Measurements from ENCODE around the gene JUND.

JUND gene

DNA sequence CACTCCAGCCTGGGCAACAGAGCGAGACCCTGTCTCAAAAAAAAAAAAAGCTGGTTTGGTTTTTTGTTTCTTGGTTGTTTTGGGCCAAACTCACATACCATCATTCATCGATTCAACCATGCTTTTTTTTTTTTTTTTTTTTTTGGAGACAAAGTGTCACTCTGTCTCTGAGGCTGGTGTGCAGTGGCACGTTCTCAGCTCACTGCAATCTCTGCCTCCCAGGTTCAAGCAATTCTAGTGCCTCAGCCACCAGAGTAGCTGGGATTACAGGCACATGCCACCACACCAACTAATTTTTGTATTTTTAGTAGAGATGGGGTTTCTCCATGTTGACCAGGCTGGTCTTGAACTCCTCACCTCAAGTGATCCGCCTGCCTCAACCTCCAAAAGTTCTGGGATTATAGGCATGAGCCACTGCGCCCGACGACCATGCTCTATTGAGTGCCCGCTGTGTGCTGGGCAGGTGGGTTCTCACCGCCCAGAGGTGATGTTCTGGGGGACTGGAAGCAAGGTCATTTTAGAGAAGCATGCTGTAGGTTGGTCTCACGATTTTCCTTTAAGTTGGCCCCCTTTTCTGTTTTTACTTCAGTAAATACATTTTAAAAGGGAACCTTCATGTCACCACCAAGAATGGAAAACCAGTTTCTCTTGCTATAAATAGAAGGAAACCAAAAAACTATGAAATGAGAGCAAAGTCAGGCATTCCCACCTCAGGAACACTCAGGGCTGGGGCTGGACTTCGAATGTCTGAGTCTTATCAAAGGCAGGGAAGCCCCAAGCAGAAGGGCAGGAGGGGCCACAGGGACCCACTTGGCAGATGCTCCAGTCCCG is 8.3 kb upstream of the JUND start:
- DNase-seq = no peak

DNA sequence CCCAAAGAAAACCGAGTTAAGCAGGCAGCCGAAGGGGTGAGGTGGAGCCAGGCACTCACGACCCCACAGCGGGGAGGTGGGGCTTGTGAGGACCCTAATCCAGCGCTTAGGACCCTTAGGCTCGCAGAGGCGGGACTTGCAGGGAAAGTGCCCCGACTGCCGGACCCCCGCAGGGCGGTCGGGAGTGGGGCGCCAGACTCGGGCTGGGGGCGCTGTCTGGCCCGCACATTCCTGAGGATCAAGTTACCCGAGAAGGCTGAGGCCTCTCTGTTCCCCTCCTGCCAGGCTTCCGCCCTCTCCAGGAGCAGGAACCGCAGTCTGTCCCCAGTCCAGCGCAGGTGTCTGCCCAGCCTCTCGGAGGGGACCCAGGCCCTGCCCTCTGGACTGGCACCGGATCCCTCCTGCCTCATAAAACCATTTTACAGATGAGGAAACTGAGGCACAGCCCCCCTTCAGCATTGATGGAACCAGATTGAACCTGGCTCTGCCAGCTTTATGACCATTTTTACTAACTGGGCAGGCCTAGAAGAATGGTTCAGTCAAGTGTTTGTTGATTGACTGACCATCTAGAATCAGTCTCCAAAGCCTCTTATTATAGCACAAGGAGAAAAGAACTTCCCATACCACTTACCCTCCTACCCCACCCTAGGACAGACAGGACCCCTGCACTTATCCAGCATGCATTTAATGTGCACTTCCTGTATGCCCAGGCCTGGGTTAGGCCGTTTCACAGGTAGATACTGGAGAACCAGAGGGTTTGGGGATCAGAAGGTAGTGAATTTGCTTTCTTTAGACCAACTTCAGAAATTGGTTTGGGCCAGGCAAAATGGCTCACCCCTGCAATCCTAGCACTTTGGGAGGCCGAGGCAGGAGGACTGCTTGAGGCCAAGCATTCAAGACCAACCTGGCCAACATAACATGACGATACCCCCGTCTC is 6.7 kb upstream of the JUND start:
- no peak for DNase-seq

DNA sequence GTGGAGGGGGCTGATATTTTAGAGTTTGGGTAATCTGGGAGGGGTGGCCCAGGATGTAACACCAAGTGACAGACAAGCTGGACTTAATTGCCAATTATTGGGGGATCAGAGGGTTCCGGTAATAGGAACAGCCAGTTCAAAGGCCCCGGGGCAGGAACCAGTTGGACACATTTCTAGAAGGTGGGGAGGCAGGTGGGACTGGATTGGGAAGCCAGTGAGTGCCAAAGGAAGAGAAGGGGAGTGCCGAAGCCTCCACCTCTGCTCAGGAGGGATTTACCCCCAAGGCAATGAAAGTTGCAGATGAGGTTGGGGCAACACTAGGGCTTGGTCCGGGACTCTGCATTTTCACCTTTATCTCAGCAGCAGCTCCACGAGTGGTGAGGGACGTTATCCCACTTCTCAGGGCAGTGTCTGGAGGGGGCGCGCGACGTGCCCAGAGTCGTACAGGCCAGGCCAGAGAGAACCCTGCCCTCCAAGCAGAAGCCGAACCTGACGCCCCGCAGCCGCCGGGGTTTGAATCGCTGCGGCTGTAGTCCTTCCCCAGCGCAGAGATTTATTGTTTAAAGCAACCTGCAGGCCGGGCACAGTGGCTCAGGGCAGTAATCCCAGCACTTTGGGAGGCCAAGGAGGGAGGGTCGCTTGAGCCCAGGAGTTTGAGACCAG is 5.7 kb upstream of the JUND start:
- no peak for DNase-seq

DNA sequence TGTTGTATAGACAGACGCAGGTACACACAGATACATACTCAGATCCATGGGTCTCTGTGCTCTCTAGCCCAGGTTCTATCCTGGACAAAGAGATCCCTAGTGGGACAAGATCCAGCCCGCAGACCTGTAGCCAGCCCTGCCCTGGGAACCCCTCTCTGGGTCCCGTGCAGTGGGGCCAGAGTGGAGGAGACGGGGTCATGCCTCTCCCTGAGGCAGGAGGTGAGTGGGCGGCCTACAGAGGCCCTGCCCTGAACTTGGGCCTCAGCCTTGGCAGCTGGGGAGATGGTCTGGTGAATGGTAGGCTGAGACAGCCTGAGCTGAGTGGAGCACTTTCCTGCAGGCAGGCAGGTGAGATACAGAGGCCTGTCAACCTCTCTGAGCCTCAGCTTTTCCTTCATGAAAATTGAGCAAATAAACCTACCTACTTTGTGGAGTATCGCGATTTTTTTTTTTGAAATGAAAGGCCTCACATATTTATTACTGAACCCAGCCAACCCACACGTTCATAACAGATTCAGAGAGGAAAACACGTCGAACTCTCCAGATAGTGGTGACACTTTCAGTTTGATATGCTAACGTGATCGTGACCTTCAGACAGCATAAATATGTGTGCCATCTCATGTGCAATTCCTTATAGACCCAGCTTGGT is 3.4 kb upstream of the JUND start:
- no peak for DNase-seq

DNA sequence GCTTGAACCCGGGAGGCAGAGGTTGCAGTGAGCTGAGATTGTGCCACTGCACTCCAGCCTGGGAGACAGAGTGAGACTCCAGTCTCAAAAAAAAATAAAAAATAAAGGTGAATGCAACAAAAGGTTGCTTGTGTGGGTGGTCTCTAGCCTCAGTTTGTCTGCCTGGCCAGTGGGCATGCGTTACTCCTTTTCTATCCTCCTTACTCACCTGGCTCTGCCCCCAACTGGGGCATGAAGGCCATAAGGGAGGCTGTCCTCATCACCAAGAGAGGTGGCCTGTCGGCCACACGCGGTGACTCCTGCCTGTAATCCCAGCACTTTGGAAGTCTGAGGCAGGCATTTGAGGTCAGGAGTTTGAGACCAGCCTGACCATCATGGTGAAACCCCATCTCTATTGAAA is 1.9 kb upstream of the JUND start:
- DNase-seq = no peak

DNA sequence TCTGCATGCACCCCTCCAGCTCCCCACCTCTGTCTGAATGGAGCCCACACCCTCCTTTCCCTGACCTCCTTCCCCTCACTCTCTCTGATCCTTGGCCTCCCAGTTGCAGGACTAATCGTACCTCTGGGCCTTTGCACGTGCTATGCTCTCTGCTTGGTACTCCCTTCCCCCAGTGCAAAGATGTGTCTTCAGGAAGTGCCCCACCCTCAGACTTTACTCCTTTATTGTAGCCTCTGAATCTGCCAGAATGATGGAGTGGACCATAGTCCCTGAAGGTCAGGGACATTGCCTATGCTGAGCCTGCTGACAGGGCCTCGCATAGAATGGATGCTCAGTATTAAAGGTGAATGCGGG is 1.3 kb upstream of the JUND start:
- no peak for DNase-seq

DNA sequence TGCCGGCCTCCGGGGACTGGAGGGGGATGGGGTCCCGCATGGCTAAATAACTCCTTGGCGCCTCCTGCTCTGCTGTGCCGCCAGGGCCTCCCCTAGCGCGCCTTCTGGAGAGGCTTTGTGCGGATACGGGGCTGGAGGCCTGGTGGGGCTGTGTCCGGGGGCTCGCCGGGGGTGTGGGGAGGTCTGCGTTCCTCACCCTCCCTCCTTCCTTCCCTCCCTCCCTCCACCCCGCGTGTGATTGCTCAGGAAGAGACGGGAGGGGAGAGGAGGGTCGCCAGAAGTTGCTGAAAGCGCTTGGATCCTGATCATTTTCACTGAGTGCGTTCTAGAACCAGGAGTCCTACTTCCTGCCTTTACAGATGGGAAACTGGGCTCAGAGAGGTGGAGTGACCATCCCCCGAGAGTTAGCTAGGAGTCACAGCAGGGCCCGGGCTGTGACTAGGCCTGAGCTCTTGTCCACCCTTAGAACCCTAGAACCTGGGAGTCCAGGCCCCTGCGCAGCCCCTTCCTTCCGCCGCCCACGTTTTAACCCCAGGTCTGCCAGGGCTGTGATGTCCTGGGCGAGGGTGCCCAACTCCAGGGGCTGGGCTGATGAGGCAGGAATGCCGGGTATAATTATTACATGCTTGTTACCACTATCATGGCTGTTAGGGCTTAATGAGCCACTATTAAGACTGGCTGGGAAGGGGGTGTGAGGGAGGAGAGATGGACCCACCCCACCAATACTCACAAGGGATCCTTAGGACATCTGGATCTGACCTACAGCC is 782 bp upstream of the JUND start:
- peak; percentile 77 for DNase-seq

DNA sequence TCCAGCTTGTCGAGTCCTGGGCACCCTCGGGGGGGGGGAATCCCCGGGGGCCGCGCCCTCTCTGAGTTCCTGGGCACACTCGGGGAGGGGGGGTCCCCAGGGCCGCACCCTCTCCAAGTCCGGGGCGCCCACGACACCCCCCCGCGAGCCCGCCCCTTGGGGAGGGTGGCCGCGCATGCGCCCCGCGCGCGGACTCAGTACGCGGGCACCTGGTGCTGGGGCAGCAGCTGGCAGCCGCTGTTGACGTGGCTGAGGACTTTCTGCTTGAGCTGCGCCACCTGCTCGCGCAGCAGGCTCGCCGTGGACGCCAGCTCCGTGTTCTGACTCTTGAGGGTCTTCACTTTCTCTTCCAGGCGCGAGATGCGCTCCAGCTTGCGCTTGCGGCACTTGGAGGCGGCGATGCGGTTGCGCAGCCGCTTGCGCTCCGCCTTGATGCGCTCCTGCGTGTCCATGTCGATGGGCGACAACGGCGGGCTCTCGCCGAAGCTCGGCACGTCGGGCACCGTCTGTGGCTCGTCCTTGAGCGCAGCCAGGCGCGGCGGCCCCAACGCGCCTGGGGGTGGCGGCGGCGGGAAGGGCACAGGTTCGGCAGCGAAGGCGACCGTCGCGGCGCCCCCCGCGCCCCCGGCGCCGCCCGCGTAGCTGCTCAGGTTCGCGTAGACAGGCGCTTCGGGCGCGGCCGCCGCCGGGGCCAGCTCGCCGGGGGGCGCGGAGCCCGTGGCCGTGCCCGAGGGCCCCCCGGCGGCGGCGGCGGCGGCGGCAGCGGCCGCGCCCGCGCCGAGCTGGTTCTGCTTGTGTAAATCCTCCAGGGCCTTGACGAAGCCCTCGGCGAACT is 958 bp downstream of the JUND start:
- no peak for DNase-seq

DNA sequence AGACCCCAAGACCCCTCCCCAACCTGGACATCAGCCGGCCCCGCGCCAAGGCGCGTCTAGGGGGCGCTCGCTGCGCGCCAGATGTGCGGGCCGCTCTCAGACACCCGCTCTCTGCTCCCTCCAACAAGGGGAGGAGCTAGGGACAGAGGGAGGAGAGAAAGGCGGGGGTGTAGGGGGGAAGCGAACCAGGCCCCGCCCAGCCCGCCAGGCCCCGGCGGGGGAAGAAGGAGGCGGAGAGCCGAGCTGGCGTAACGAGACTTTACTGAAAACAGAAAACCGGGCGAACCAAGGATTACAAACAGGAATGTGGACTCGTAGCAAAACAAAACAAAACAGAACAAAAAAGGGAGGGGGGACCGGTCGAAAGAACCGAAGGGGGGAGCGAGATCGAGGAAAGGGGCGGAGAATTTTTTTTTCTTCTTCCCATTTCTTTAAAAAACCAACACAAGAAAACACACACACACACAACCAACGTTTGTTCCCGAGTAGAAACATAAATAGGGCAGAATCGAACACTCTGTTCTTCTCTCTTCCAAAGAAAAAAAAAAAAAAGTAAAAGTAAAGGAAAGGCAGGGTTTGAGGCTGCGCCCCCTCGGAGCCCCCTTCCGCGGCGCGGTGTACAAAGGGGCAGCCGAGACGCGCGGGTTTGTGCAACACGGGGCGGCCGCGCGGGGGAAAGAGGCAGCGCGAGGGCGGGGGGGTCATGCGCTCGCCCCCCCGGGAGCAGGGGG is 1.7 kb downstream of the JUND start:
- DNase-seq = peak; percentile 67

DNA sequence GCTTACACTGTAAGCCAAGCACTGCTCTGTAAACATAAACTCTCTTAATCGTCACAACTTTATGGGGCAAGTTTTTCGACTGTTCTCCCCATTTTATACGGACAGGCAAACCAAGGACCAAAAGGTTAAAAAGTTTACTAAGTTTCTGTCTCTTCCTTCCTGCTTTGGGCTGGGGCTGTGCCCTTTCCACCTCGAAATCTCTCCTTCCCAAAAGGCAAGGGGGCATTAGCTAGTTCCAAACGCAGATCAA is 2.2 kb downstream of the JUND start:
- DNase-seq = no peak

DNA sequence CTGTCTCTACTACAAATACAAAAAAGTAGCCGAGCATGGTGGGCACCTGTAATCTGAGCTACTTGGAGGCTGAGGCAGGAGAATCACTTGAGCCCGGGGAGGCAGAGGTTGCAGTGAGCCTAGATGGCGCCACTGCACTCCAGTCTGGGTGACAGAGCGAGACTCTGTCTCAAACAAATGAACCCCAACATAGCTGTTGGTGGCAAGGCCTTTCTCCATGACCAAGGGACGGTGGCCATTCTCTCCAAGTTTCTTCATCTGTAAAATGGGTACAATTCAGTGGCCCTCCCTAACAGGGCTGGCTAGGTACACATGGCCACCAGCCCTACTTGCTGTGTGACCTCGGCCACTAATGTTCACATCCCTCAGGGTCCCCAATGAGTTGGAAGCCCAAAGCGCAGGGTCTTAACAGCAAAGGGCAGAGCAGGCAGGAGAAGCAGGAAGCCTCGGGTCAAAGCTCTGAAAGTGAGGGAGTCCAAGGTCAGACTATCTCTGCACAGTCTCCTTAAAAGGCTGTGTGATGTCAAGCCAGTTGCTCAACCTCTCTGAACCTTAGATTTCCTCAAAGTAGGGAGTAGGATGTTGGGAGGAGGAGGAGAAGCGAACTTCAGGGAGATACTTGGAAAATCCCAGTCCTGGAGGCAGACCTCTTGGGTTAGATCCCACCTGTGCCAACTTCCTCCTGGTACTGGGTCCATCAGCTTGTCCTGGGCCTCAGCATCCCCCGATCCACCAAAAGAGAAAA is 2.7 kb downstream of the JUND start:
- no peak for DNase-seq

DNA sequence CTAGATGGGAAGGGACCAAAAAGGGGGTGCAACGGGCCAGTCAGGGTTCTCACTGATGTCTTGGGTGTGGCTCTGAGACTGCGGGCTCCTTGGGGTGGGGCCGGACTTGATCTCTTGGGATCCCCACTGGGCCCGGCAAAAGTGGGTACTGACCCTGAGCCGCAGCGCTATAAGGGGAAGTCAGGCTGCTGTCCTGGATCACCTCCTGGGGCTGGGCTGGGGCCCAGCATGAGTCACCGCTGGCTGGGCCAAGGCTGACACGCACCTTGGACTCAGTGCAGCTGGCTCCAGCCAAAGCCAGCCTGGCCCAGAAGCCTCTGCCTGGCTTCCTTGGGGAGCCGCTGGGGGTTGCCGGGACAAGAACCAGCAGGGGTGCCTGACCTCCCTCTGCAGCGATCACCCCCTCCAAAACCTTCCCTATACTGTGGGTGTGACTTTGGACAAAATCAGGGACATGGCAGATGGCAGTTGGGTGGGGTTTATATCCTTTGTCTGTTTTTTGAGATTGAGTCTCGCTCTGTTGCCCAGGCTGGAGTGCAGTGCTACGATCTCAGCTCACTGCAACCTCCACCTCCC is 6.6 kb downstream of the JUND start:
- DNase-seq = peak; percentile 70

DNA sequence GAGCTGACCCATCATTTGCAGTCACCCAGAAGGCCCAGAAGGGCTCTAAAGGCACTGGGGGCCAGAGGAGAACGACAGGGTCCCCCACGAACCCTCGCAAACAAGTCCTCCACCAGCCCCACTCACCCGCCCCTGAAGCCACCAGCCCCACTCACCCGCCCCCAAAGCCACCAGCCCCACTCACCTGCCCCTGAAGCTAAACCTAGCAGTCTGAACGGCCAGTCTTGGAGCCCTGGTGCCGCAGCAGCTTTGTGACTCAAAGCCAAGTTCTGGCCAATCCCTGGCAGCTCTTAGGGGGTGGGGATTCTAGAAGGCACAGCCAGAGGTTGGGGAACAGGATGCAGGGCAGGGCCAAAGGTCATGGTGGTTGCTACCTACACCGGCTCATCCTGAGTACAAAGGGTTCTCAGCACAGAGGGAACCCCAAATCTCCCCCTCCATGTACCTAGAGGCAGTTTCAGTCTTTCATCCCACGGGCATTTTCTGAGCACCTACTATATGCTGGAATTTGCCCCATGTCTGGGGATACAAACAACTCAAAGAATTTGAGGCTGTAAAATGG is 7.1 kb downstream of the JUND start, which contains the start of gene IQCN:
Gene IQCN, minus strand, starts transcription at position 234 of the 562 bp plus-strand sequence. CDS start 4,974 bp downstream, outside the sequence.
- DNase-seq = no peak

DNA sequence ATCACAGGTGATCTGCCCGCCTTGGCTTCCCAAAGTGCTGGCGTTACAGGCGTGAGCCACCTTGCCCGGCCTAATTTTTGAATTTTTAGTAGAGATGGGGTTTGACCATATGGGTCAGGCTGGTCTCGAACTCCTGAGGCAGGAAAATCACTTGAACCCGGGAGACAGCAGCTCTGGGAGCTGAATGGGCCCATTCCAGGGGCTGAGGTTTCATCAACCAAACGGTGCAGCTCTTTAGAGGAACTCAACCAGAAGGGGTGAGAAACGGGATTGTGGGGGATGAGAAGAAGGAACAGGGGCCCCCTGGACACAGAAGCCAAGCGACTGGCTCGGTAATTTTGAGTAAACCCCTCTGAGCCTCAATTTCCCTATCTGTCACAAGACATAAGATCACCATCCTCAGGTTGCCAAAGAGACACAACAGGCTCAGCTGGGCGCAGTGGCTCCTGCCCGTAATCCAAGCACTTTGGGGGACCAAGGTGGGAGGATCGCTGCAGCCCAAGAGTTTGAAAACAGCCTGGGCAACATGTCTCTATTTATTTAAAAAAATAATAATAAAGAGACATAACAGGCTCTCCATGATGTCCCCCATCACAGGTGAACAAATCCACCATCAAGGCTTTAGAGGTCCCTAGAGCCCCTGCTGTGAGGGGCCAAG is 7.7 kb downstream of the JUND start:
- DNase-seq = no peak

DNA sequence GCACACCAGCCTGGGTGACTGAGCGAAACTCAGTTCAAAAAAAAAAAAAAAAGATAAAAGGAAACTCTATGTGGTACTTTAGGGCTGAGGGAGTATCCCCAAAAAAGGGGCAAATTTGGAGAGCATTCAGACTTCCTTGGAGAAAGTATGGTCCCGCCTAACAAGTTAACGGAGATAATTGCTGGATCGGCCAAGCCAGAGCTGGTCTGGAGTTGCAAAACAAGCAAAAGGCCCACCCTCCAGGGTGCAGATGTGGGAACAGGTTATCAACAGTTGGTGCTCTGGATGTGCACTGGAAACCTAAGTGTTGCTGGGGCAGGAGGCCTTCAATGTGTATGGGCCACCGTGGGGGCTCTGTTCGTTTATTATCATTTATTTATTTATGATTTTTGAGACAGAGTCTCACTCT is 10.0 kb downstream of the JUND start:
- DNase-seq = no peak

DNA sequence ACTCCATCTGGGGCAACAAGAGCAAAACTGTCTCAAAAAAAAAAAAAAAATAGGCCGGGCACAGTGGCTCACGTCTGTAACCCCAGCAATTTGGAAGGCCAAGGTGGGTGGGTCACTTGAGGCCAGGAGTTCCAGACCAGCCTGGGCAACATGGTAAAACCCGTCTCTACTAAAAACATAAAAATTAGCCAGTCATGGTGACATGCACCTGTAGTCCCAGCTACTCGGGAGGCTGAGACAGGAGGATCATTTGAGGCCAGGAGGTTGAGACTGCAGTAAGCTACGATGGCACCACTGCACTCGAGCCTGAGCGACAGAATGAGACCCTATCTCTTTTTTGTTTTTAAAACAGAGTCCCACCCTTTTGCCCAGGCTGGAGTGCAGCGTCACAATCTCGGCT is 11.1 kb downstream of the JUND start:
- DNase-seq = no peak

DNA sequence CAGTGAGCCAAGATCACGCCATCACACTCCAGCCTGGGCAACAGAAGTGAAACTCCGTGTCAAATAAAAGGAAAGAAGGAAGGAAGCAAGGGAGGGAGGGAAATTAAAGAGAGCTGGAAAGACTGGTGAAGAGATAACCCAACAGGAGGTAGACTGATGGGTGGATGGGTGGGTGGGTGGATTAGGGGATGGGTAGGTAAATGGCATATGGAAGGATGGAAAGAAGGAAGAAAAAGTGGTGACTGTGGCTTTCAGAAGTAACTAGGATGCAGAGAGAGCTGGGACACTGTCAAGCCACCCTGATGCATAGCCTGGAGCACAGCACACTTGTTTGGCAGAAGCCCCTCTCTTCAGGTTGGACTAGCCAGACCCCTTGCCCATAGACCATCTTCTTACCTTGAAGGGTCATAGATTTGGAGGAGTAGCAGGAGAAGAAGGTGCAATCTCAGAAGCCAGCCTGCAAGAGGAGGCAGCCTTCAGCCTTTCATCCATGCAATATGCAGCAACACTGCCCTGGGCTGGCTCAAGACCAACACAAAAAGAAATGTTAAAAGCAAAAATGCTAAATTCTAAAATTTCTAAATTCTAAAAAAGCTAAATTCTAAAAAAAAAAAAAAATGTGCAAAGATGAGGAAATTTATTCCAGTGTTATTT is 12.2 kb downstream of the JUND start:
- DNase-seq = no peak

All from amniotic stem cell (primary cell).